ENCODE measurements around the gene ACLY. TPM values are rescaled to one million over a fixed set of nuclear protein-coding genes. Genes with fewer than 3 reads are reported as not detected.

ACLY gene
- total RNA-seq, 3 donors from 2014 or later, result 80.3 to 95.2 (median 81.5) TPM

DNA sequence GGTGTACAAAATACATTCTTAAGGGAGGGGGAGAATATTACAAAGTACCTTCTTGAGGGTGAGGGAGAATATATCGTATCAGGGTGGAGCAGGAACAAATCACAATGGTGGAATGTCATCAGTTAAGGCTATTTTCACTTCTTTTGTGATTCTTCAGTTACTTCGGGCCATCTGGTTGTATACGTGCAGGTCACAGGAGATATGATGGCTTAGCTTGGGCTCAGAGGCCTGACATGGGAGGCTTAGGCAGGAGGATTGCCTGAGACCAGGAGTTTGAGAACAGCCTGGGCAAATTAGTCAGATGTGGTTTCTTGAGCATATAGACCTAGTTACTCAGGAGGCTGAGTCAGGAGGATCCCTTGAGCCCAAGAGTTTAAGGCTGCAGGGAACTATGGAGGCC is 24.7 kb upstream of the ACLY start:
- ATAC-seq (no peak), DNase-seq (no peak)
- intact Hi-C loops (cut with DNase I, micrococcal nuclease), result no loop called here
- H3K4me3 ChIP-seq, result no peak overlapping the region
- H3K9me3 ChIP-seq, result no peaks in the 10 kb centered on the region
- H3K4me1 ChIP-seq (ENCODE audit: low read depth), result no peaks in the 10 kb centered on the region
- H3K36me3 ChIP-seq (ENCODE audit: low read depth), result no peaks in the 10 kb centered on the region
- TF ChIP-seq, protein P1, sequence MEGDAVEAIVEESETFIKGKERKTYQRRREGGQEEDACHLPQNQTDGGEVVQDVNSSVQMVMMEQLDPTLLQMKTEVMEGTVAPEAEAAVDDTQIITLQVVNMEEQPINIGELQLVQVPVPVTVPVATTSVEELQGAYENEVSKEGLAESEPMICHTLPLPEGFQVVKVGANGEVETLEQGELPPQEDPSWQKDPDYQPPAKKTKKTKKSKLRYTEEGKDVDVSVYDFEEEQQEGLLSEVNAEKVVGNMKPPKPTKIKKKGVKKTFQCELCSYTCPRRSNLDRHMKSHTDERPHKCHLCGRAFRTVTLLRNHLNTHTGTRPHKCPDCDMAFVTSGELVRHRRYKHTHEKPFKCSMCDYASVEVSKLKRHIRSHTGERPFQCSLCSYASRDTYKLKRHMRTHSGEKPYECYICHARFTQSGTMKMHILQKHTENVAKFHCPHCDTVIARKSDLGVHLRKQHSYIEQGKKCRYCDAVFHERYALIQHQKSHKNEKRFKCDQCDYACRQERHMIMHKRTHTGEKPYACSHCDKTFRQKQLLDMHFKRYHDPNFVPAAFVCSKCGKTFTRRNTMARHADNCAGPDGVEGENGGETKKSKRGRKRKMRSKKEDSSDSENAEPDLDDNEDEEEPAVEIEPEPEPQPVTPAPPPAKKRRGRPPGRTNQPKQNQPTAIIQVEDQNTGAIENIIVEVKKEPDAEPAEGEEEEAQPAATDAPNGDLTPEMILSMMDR (IDR thresholded peaks at IDR 0.05), result no peak

DNA sequence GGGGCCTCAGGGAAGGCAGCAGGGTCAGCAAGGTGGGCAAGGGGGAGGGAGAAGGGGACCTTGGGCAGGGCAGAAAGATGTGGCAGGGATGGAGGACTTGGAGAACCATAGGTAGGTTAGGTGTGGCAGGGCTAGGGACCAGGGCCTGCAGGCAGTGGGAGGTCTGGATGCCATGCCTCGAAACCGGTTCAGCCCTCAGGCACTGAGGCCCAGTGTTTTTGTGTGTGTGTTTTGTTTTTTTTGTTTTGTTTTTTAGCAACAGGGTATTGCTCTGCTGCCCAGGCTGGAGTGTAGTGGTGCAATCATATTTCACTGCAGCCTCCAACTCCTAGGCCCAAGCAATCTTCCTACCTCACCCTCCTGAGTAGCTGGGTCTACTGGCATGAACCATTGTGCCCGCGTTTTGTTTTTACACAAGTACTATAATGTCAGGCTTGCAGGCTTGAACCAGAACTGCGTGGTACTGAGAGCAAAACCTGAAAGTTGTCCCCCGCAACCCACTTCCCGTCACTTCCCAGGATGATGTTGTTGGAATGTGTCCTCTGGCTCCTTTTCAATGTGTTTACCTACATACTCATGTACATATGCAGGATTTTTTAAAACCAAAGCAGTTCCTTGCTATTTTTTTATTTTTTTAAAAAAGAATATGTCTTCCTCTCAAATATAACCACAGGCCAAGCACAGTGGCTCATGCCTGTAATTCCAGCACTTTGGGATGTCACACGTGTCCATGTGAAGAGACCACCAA is 24.0 kb upstream of the ACLY start:
- no peaks in the 10 kb centered on the region for H3K4me1 ChIP-seq (ENCODE audit: low read depth)
- no peaks in the 10 kb centered on the region for H3K36me3 ChIP-seq (ENCODE audit: low read depth)
- no peak for DNase-seq
- no peak for ATAC-seq
- TF ChIP-seq, protein P1 (IDR thresholded peaks at IDR 0.05), result no peak
- intact Hi-C loops (cut with DNase I, micrococcal nuclease), result no loop called here
- no peaks in the 10 kb centered on the region for H3K9me3 ChIP-seq
- no peak overlapping the region for H3K4me3 ChIP-seq

DNA sequence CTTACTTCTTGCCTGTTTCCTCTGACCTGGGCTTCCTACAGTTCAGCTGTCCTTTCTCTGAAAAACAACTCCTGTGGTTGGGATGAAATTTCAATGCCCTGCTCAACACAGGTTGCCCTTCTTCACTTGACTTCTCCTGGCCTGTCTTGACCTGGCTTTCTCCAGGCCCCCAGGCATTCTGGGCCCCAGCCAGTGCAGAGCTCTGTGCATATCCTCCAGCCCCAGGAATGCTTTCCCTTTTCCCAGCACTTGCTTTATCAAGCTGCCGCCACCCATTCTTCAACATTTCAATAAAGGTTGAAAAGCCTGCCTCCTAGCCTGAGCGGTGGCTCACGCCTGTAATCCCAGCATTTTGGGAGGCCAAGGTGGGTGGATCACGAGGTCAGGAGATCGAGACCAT is 22.4 kb upstream of the ACLY start:
- ATAC-seq, result no peak
- Histone ChIP-seq H3K9me3 (no peaks in the 10 kb centered on the region), H3K4me1 (ENCODE audit: low read depth) (no peaks in the 10 kb centered on the region), H3K36me3 (ENCODE audit: low read depth) (no peaks in the 10 kb centered on the region), H3K4me3 (no peak overlapping the region)
- DNase-seq, result no peak
- intact Hi-C loops (cut with DNase I, micrococcal nuclease), result no loop called here
- TF ChIP-seq, protein P1 (IDR thresholded peaks at IDR 0.05), result no peak

DNA sequence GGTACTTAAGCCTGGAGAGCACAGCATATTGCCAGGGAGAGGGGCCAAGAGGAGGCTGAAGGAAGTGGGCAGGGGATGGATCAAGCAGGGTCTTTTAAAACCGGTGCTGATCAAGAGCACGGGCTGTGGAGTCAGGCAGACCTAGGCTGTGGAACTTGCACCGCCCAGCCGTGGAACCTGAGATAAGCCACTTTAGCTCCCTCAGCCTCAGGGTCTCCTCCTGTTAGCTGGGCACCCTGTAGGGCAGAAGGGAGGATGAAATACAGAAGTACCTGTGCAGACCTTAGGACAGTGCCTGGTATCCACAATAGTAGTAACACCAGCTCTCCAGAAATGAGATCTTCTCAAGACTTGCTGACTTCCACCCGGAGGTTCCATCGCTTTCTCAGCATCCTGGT is 20.9 kb upstream of the ACLY start:
- Histone ChIP-seq H3K9me3 (no peaks in the 10 kb centered on the region), H3K4me1 (ENCODE audit: low read depth) (no peaks in the 10 kb centered on the region), H3K4me3 (no peak overlapping the region), H3K36me3 (ENCODE audit: low read depth) (no peaks in the 10 kb centered on the region)
- intact Hi-C loops (cut with DNase I, micrococcal nuclease), result no loop called here
- TF ChIP-seq, protein P1 (IDR thresholded peaks at IDR 0.05), result no peak
- DNase-seq (no peak), ATAC-seq (no peak)

DNA sequence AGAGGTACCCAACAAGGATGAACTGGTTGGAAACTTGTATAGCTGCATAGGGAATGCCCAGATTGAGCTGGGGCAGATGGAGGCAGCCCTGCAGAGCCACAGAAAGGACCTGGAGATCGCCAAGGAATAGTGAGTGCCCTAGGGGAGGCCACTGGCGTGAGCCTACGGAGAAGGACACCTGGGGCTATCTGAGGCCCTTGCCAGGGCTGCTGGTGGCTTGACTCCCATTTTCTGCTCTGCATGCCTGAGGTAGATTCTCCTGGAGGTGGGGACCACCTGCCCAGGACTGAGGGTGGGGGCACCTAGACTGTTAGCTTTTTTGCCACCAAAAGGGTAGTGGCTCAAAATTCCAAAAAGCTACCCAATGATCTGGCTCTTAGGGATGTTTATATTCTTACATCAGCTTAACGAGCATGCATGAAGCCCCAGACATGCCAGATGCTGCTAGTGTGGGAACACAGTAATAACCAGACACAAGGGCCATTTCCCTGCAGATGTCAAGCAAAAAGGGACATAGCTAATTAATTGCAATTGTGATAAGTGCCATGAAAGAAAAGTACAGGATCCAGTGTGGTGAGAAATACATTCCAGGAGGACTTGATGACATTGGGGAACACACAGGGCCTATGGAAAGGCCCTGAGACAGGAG is 20.4 kb upstream of the ACLY start:
- Histone ChIP-seq H3K36me3 (ENCODE audit: low read depth) (no peaks in the 10 kb centered on the region), H3K4me3 (no peak overlapping the region), H3K9me3 (no peaks in the 10 kb centered on the region), H3K4me1 (ENCODE audit: low read depth) (no peaks in the 10 kb centered on the region)
- TF ChIP-seq, protein P1 (IDR thresholded peaks at IDR 0.05), result no peak
- DNase-seq (no peak), ATAC-seq (no peak)
- intact Hi-C loops (cut with DNase I, micrococcal nuclease), result no loop called here
